ENCODE results near the gene PADI1.

Gene PADI1

GRCh38 chr1:17270891-17271765 lies 66.2 kb downstream of the PADI1 start:
- DNase-seq (ENCODE audit: low read depth in 3 of 3) = no peak

GRCh38 chr1:17272066-17272465 lies 67.1 kb downstream of the PADI1 start:
- no peak for DNase-seq (ENCODE audit: low read depth in 3 of 3)

- DNase-seq (ENCODE audit: low read depth in 3 of 3) = no peak
Observed at GRCh38 chr1:17272646-17273045, 67.7 kb downstream of the PADI1 start.

GRCh38 chr1:17273096-17273495 lies 68.2 kb downstream of the PADI1 start:
- no peak for DNase-seq (ENCODE audit: low read depth in 3 of 3)

- no peak for DNase-seq (ENCODE audit: low read depth in 3 of 3)
Observed at GRCh38 chr1:17274186-17275170, 69.5 kb downstream of the PADI1 start.

DNA sequence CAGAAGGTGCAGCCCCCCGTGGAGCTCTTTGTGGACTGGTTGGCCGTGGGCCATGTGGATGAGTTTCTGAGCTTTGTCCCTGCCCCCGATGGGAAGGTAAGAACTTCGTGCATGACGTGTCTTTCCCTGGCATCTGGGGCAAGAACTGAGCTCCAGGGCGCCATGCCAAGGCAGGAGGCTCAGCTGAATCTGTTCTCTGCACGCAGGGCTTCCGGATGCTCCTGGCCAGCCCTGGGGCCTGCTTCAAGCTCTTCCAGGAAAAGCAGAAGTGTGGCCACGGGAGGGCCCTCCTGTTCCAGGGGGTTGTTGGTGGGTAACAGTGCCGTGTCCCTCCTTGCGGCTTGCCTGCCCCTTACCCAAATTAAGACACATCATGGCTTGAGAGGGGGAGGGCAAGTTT lies 71.6 kb downstream of the PADI1 start:
- DNase-seq (ENCODE audit: low read depth in 3 of 3) = no peak

GRCh38 chr1:17277511-17278159 lies 72.7 kb downstream of the PADI1 start:
- no peak for DNase-seq (ENCODE audit: low read depth in 3 of 3)

GRCh38 chr1:17278996-17279830 lies 74.3 kb downstream of the PADI1 start:
- no peak for DNase-seq (ENCODE audit: low read depth in 3 of 3)

DNA sequence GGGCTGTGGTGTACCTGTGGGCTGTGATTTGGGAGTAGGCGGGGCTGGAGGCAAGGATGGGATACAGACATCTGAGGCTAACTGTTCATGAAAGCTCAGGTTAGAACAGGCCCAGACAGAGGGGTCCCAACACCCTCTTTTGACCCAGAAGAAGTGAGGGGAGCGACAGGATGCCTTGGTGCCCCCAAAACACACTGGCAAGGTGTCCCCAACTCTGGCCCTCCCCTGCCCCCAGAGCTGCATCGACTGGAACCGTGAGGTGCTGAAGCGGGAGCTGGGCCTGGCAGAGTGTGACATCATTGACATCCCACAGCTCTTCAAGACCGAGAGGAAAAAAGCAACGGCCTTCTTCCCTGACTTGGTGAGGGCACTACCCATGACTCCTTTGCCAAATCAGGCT lies 75.5 kb downstream of the PADI1 start:
- no peak for DNase-seq (ENCODE audit: low read depth in 3 of 3)

DNA sequence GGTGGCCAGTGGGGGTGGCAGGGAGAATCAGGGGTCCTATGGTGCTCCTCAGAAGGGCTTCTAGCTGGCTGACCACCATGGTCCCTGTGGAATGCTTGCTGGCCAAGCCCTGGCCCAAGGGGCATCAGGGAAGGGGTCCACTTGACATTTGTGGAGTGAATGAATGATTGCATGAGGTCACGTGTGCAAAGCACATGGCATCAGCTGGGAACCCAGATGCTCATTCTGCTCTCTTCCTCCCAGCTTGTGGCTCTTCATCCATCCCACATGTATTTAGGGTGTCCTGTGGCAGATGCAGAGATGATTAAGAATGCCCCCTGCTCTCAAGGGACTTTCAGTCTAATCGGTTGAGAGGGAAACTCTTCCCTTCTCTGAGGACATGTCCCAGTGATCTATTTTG lies 76.0 kb downstream of the PADI1 start:
- DNase-seq (ENCODE audit: low read depth in 3 of 3) = no peak

DNA sequence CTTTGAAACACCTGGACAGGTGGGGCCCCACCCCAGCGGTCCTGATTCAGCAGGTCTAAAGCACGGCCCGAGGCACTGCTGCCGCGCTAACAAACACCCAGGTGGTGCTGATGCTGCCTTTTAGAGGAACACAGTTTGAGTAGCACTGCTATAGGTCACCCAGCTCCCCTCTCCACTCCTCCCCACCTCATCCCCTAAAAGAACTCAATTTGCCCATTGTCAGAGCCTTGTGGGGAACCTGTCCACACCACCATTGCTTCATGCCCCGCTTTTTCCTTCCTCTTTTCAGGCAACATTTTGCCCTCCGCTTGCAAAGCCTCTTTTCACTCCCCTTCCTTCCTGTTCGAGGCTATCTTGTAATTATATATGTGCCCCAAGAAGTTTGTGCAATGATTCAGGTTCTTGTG lies 76.8 kb downstream of the PADI1 start:
- DNase-seq (ENCODE audit: low read depth in 3 of 3) = no peak

DNA sequence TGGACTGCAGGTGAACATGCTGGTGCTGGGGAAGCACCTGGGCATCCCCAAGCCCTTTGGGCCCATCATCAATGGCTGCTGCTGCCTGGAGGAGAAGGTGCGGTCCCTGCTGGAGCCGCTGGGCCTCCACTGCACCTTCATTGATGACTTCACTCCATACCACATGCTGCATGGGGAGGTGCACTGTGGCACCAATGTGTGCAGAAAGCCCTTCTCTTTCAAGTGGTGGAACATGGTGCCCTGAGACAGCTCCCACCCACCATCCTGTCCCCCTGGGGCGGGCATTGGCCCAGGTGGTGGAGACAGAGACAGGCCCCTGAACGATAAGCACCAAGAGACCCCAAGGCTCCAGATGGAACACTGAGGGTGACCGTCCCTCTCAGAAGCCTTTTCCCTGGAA lies 77.9 kb downstream of the PADI1 start:
- DNase-seq (ENCODE audit: low read depth in 3 of 3) = no peak

GRCh38 chr1:17286646-17287045 lies 81.7 kb downstream of the PADI1 start:
- DNase-seq (ENCODE audit: low read depth in 3 of 3) = no peak

DNA sequence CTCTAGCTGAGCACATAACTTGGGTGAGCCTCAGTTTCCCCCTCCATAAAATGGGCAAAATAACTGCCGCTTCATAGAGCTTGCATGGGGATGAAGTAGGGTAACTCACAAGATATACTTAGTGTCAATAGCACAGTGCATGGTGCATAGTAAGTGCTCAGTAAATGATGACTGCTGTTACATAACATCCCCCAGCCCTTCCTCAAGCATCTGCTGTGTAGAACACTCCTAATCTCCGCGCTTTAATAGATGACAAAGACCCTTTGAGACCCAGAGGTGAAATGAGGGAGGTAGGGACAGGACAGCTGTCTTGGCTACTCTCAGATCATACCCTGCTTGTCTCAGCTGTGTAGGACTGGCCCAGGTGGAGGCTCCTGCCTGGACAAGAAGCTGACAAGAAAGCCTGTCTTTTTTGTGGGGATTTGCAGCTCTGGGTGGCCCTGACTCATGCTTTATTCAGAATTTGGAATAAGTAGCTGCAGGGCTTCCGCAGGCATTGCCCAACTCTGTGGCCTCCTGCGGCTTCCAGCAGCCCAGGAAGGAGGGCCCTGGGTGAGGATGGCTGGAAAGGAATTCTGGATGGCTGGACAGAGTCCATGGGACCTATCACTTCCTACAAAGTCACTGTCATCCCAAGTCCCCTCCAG lies 82.3 kb downstream of the PADI1 start:
- no peak for DNase-seq (ENCODE audit: low read depth in 3 of 3)

DNA sequence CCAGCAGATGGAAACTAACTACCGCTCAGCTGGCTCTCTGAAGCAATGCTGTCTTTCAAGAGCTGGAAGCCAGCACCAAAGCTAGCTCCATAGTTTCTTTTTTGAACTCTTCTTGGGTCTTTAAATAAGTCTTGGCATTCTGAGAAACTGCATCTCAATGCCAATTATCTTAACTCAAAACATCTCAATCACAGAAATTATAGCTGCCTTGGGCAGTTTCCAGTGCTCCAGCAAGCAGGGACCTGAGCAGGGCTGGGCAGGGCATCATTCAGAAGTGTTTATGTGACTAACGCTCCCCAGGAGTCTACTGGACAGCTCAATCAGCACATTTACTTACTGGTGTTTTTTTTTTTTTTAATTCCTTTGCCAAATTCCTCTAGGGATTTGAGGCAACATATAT lies 84.8 kb downstream of the PADI1 start:
- DNase-seq (ENCODE audit: low read depth in 3 of 3) = no peak

GRCh38 chr1:17290553-17290952 lies 85.6 kb downstream of the PADI1 start:
- DNase-seq (ENCODE audit: low read depth in 3 of 3) = no peak

DNA sequence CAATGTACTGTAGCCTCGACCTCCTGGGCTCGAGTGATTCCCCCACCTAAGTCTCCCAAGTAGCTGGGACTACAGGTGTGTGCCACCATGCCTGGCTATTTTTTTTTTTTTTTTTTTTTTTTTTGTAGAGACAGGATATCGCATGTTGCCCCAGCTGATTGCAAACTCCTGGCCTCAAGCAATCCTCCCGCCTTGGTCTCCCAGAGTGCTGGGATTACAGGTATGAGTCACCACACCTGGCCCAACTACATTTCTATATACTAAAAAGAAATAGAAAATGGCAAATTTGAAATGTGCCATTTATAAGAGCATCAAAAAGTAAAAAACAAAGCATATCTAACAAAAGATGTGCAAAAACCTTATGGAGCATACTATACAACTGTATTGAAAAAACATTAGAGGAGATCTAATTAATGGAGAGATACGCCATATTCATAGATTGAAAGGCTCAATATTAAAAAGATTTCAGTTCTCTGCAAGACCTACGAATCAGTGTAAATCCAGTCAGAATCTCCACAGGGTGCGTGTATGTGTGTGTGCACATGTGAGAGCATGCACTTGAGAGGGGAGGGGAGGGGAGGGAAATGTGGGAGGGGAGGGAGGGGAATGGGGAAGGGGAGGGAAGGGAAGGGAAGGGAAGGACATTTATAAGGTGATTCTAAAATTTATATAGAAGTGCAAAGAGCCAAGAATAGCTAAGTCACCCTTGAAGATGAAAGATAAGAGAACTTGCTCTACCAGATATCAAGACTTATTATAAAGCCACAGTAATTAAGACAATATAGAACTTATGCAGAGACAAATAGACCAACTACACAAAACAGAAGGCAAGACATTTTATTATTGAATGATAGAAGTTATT lies 87.6 kb downstream of the PADI1 start:
- no peak for DNase-seq (ENCODE audit: low read depth in 3 of 3)

DNA sequence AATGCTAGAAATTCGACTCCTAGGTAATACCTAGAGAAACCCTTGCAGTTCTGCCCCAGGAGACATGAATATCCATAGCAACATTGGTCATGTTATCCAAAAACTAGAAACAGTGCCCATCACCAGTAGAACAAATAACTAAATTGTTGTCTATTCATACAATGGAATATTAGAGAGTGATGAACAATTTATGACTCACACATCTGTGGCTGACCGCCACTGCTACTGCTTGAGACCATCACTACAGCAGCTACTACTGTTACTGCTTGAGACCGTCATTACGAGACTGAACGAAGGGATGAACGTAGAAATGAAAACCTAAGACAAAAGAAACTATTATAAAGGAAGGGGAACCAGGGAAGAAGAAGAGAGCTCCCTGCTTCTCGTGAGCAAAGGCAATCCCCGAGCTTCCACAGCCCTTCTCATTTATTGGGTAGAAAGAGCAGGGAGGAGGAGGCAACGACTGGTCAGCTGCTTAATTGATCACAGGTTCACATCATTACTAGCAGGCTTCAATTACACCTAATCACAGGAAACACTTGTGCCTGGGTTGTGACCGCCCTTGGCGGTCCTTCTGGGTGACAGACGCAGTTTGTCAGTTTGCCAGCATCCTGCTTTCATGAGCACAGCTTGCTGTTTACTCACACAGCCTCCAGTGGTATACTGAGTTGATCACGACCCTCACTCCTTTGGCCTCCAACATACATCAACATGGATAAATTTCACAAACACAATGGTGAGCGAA lies 88.9 kb downstream of the PADI1 start:
- DNase-seq (ENCODE audit: low read depth in 3 of 3) = no peak

DNA sequence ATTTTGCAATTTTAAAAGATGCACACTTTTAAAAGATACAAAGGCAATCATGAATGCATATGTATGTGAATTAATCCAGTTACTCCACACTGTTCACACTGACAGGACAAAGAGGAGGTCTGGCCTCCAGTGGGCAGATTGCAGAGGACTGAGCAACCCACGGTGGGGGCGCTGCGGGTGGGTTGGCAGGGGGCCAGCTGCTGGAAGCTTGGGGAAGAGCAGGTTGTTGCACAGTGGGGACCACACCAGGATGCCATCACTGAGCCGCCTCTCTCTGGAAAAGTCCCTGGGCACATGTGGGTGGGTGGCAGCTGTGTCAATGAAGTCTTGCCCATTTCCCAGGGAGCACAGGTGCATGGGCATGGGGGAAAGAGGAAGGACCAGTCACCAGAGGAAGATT lies 90.4 kb downstream of the PADI1 start:
- no peak for DNase-seq (ENCODE audit: low read depth in 3 of 3)

Measured in stimulated activated CD4-positive, alpha-beta T cell treated with anti-CD3 and anti-CD28 coated beads, TNF-alpha, amount 100 ng/mL, for 4 hours (primary cell).